GM19023 (cell line): ENCODE data around the gene PRR9.
"Not testable (repeated sequence)": the region's sequence is repeated elsewhere in the genome, so short reads cannot be mapped to it uniquely, and the experiment has no call there.

Experiments used
- ATAC-seq: cut with Tn5 transposase; IDR thresholded peaks from one replicate; pipeline ENCODE4 v1.9.1; 2021; ENCODE audit warnings: mild to moderate bottlenecking, moderate library complexity; ENCODE audit not compliant: unreplicated experiment

PRR9 gene, protein sequence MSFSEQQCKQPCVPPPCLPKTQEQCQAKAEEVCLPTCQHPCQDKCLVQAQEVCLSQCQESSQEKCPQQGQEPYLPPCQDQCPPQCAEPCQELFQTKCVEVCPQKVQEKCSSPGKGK

GRCh38 chr1:153217212-153217611 is at the start of gene PRR9:
Gene PRR9, plus strand, starts transcription at chr1:153217584. Its CDS starts 561 bp downstream, at chr1:153218145.
- ATAC-seq = no peak

DNA sequence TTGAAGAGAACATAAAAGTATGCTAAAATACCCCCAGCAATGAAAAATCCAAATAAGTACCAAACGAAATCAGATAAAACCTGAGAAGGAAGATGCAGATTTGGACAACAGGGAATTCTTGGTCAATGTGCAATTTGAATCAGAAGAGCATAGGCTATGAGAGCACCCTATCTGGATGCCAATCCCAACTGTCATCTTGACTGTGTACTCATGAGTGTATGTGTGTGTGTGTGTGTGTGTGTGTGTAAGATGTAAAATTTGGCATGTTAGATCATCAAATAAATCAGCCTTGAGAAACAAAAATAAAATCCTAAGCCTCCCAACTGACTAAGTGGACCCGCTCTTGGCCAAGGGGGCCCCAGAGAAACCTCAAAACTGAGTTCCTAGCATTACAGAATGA is 48.7 kb upstream of the PRR9 start:
- ATAC-seq = no peak

GRCh38 chr1:153174624-153175023 is 42.8 kb upstream of the PRR9 start:
- ATAC-seq = no peak

- no peak for ATAC-seq
Observed at GRCh38 chr1:153178922-153179321, 38.5 kb upstream of the PRR9 start.

GRCh38 chr1:153180556-153180955 is 36.8 kb upstream of the PRR9 start:
- no peak for ATAC-seq

GRCh38 chr1:153188301-153188700 is 29.1 kb upstream of the PRR9 start:
- not testable (repeated sequence) for ATAC-seq

DNA sequence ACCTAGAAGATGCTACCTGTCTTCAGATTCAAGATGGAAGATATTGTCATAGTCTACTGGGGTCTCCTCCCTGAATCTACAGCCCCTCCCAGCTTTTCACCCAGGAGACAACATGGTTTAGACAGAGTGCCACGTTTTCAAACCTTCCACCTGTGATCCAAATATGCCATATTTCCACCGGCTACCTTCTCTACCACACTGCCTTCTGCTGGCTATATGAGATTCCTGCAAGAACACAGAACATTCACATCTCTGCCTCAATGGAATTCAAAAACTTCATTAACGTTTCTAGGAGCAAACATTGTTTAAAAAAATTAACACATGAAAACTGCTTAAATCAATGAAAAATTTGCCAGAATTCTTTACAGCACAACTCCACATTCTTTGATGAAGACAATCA is 27.0 kb upstream of the PRR9 start:
- ATAC-seq = no peak

- ATAC-seq = no peak
Observed at GRCh38 chr1:153192697-153193096, 24.7 kb upstream of the PRR9 start.

- no peak for ATAC-seq
Observed at GRCh38 chr1:153194331-153195050, 22.9 kb upstream of the PRR9 start.

DNA sequence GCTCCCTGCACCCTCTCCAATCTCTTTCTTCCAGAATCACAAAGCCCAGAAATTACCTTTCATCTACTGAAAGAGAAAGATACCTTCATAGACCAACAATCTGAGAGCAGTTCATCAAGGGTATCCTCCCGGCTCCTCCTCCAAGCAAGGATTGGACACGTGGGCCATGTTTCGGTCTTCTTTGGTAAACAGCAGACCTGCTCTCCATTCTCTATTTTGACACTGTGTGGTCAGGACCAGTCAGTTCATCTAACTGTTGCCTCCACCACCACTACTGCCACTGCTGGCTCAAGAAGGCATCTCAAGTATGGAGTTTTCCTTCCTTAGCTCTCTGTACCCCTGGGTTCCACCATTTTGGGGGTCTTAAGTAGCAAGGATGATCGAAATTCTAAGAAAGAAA is 22.2 kb upstream of the PRR9 start:
- ATAC-seq = no peak

DNA sequence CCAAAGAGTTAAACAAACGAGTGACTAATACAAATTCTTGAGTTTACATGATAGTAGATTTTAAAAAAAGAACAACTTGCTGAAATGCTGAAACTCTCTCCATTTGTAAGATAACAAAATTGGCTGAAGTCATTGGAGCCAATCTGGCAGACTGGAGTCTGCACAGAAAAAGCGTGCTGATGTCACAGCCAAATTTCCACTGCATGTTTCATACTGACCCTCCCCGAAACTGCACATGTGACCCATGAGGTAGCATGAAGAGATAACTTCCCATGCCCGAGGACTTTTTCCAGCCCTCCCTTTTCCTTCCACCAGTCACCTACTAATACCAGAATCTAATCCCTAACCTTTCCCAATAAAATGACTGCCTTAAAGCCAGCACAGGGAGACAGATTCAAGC is 15.4 kb upstream of the PRR9 start:
- ATAC-seq = no peak

DNA sequence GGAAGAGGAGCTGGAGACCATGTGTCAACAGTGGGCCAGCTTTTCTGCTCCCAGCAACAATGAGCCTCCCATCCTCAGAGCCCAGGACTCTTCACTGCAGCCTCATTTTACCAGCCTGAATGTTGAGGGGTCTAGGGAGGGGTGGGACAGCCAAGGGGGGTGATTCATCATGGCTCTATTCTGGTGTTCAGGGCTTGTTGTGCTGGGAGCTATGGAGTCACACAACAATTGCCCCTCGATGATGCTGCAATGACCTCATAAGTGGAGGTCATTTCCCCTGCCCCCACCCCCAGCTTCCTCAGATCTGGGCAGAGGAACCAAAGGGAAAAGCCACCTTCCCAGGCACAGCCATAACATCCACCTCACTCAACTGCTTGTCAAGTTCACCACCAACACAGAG is 14.3 kb upstream of the PRR9 start, which contains the start of gene LELP1:
LELP1 (plus strand) TSS at position 301 of the 400 bp plus-strand sequence. CDS start 1,278 bp downstream, outside the sequence.
- no peak for ATAC-seq

DNA sequence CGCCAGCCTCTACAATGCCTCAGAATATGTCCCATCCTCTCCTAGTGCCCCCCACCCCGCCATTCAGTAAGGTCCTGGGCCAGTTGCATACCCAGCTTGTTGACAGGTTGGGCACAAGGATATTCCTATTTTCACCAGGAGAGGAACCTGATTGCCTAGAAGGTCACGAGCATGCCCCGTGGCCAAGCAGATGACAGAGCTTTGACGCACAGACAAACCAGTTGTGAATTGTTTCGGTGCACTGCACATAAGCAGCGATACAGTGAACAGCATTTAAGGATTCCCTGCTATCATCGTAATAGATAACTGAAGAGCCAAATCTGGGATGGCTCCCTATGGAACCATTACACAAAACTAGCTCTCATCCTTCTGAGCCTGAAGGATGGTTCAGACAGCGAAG is 10.8 kb upstream of the PRR9 start:
- no peak for ATAC-seq

GRCh38 chr1:153210206-153210605 is 7.2 kb upstream of the PRR9 start:
- no peak for ATAC-seq

- no peak for ATAC-seq
Observed at GRCh38 chr1:153212201-153212600, 5.2 kb upstream of the PRR9 start.

DNA sequence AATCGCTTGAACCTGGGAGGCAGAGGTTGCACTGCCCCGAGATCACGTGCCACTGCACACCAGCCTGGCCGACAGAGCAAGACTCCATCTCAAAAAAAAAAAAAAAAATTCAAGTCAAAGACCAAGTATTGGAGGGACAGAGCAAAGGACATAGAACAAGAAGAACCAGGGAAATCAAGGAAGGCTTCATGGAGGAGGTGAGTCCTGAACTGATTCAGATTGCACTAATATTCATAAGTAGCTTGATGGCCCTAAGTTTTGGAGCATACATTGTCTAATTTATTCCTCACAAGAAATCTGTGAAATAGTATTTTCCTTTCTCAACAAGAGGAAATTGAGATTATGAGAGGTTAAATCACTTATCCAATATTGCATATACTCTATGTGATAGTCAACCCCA is 3.9 kb upstream of the PRR9 start:
- ATAC-seq = no peak

- no peak for ATAC-seq
Observed at GRCh38 chr1:153217744-153218416, 496 bp downstream of the PRR9 start.

DNA sequence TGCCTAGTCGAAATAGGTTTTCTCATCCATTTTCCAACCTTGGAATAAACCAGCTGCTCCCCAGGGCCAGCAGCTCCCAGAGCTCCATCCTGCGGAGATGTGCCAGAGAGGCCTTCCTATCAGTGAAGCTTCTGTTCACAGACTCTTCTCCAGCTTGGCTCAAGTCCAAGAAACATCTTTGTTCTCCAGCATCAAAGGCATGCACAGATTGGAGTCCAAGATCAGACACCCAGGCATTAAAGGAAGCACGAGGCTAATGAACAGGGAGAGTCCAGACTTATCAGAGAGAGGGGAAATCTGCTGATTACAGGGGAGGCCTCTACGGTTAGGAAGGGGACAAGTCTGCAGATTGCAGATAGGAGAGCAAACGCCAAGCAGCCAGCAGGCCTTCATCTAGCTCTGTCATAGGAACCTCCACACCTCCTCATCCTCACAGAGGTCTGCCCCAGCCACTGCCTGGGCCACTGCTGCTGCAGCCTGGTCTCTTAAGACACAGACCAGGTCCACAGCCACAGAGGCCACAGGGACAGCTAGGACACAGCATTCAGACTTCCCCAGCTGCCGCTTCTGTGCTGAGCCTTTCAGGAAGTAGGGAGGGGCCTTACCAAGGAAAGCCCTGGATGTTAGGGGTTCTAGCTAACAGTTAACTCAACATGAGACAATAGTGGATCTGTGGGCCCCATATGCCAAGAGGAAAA is 3.4 kb downstream of the PRR9 start:
- ATAC-seq = no peak

GRCh38 chr1:153223040-153223891 is 5.9 kb downstream of the PRR9 start:
- ATAC-seq = peak; percentile 93

- no peak for ATAC-seq
Observed at GRCh38 chr1:153227810-153228209, 10.4 kb downstream of the PRR9 start.

DNA sequence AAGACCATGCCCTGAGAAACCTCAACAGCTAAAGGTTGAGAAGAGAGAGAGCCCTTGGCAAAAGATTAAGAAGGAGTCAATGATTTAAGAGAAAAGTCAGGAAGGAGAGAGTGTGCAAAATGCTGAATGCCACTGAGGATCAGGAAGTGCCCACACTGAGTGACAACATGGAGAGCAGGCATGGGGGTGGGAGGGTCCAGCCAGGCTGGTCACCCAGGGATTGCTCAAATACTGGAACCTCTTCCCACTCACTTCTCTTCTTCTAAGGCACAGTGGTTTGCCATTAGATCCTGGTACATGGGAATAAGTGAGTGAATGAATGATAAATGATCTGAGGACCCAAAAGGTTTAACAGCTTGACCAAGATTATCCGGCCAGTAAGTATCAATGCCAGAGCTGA is 11.1 kb downstream of the PRR9 start:
- ATAC-seq = no peak
